ENCODE measurements around the gene SLC25A23.

The SLC25A23 gene

DNA sequence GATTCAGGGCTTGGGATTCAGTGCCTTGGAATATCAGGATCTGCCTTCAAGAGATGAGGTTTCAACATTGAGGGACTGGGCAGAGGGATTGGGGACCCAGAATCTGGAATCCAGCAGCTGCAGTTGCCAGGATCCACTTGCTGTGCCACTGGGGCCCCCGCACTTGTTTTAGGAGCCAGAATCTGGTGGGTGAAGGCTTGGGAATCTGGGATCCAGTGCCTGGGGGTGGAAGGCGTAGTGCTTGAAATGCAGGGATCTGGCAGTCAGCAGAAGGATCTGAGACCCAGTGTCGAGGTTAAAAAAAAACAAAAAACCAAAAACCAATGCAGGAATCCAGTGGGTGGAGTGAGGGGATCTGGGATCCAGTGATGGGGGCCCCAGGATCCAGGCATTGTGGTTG lies 18.7 kb downstream of the SLC25A23 start:
- H2AFZ ChIP-seq (ENCODE audit: low read length), result no peak overlapping the region
- no peaks in the 10 kb centered on the region for H3K9me2 ChIP-seq (replicated peaks; ENCODE audit: low read depth, low read length)
- H3K36me3 ChIP-seq (ENCODE audit: insufficient read depth, low read length), result no peaks in the 10 kb centered on the region
- no peaks in the 10 kb centered on the region for H4K20me1 ChIP-seq (ENCODE audit: insufficient read depth, low read length, poor library complexity, severe bottlenecking)
- no peak overlapping the region for H3K4me3 ChIP-seq (ENCODE audit: low read length, poor library complexity, severe bottlenecking)
- TF ChIP-seq, protein P1, sequence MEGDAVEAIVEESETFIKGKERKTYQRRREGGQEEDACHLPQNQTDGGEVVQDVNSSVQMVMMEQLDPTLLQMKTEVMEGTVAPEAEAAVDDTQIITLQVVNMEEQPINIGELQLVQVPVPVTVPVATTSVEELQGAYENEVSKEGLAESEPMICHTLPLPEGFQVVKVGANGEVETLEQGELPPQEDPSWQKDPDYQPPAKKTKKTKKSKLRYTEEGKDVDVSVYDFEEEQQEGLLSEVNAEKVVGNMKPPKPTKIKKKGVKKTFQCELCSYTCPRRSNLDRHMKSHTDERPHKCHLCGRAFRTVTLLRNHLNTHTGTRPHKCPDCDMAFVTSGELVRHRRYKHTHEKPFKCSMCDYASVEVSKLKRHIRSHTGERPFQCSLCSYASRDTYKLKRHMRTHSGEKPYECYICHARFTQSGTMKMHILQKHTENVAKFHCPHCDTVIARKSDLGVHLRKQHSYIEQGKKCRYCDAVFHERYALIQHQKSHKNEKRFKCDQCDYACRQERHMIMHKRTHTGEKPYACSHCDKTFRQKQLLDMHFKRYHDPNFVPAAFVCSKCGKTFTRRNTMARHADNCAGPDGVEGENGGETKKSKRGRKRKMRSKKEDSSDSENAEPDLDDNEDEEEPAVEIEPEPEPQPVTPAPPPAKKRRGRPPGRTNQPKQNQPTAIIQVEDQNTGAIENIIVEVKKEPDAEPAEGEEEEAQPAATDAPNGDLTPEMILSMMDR (conservative IDR thresholded peaks at IDR 0.05; ENCODE audit: low read length), result no peak
- TF ChIP-seq EZH2phosphoT487 (IDR thresholded peaks at IDR 0.05; ENCODE audit: borderline replicate concordance), result no peak
- H3K9me3 ChIP-seq (ENCODE audit: insufficient read depth, low read depth, low read length), result no peaks in the 10 kb centered on the region
- H3K4me2 ChIP-seq (ENCODE audit: low read depth, low read length, poor library complexity, severe bottlenecking), result no peak overlapping the region
- H3K9ac ChIP-seq (ENCODE audit: low read depth, low read length, poor library complexity, severe bottlenecking), result no peak overlapping the region
- no peaks in the 10 kb centered on the region for H3F3A ChIP-seq (ENCODE audit: low read depth)
- no peaks in the 10 kb centered on the region for H3K79me2 ChIP-seq (ENCODE audit: insufficient read depth, low read length)
- H3K4me1 ChIP-seq (ENCODE audit: insufficient read depth, low read length, poor library complexity, severe bottlenecking), result no peaks in the 10 kb centered on the region
- H3K27me3 ChIP-seq (ENCODE audit: insufficient read depth, low read length, poor library complexity, severe bottlenecking), result no peaks in the 10 kb centered on the region

DNA sequence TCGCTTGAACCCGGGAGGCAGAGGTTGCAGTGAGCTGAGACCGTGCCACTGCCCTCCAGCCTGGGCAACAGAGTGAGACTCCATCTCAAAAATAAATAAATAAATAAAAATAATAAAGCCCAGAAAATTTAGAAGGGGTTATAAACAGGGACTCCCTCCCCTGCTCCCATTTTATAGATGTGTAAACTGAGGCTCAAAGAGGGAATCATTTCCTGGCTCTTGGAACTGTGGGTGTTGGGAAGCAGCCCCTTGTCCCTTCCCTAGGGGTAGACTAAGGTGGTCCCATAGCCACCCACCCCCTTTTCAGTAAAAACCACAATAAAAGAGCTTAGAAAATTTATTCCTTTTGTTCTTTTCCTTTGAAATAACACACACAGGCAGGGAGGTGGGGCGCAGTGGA lies 19.8 kb downstream of the SLC25A23 start:
- H3F3A ChIP-seq (ENCODE audit: low read depth), result no peaks in the 10 kb centered on the region
- H3K36me3 ChIP-seq (ENCODE audit: insufficient read depth, low read length), result no peaks in the 10 kb centered on the region
- H3K79me2 ChIP-seq (ENCODE audit: insufficient read depth, low read length), result no peaks in the 10 kb centered on the region
- no peak overlapping the region for H3K4me3 ChIP-seq (ENCODE audit: low read length, poor library complexity, severe bottlenecking)
- no peaks in the 10 kb centered on the region for H3K9me2 ChIP-seq (replicated peaks; ENCODE audit: low read depth, low read length)
- no peak overlapping the region for H2AFZ ChIP-seq (ENCODE audit: low read length)
- TF ChIP-seq, protein P1 (conservative IDR thresholded peaks at IDR 0.05; ENCODE audit: low read length), result no peak
- TF ChIP-seq EZH2phosphoT487 (IDR thresholded peaks at IDR 0.05; ENCODE audit: borderline replicate concordance), result no peak
- no peaks in the 10 kb centered on the region for H3K27me3 ChIP-seq (ENCODE audit: insufficient read depth, low read length, poor library complexity, severe bottlenecking)
- H3K4me1 ChIP-seq (ENCODE audit: insufficient read depth, low read length, poor library complexity, severe bottlenecking), result no peaks in the 10 kb centered on the region
- no peak overlapping the region for H3K4me2 ChIP-seq (ENCODE audit: low read depth, low read length, poor library complexity, severe bottlenecking)
- no peak overlapping the region for H3K9ac ChIP-seq (ENCODE audit: low read depth, low read length, poor library complexity, severe bottlenecking)
- H3K9me3 ChIP-seq (ENCODE audit: insufficient read depth, low read depth, low read length), result no peaks in the 10 kb centered on the region
- H4K20me1 ChIP-seq (ENCODE audit: insufficient read depth, low read length, poor library complexity, severe bottlenecking), result no peaks in the 10 kb centered on the region

DNA sequence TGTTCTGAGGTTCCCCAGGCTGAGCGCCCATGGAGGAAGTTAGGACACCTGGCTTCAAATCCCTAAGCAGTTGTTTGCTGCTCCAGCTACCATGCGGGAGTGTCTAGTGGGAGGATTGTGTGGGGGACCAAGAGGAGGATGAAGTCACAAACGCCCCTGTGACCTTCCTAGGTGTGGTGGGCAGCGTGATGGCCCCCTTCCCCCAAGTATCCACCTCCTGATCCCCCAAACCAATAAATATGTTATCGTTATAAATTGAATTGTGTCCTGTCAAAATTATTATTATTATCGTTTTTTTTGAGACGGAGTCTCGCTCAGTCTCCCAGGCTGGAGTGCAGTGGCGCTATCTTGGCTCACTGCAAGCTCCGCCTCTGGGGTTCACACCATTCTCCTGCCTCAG lies 25.9 kb downstream of the SLC25A23 start, which contains the start of gene SLC25A41:
Gene SLC25A41, minus strand, starts transcription at position 101 of the 400 bp plus-strand sequence. Its CDS starts 70 bp downstream, at position 31.
- Histone ChIP-seq H2AFZ (ENCODE audit: low read length) (no peak within 1 kb of the TSS), H3K4me3 (ENCODE audit: low read length, poor library complexity, severe bottlenecking) (no peak within 1 kb of the TSS), H3K4me2 (ENCODE audit: low read depth, low read length, poor library complexity, severe bottlenecking) (no peak within 1 kb of the TSS), H3K79me2 (ENCODE audit: insufficient read depth, low read length) (no peaks in the 10 kb centered on the region), H3K9me3 (ENCODE audit: insufficient read depth, low read depth, low read length) (no peaks in the 10 kb centered on the region), H3K27me3 (ENCODE audit: insufficient read depth, low read length, poor library complexity, severe bottlenecking) (no peaks in the 10 kb centered on the region), H3K36me3 (ENCODE audit: insufficient read depth, low read length) (no peaks in the 10 kb centered on the region), H3F3A (ENCODE audit: low read depth) (no peaks in the 10 kb centered on the region), H3K9ac (ENCODE audit: low read depth, low read length, poor library complexity, severe bottlenecking) (no peak within 1 kb of the TSS), H3K9me2 (replicated peaks; ENCODE audit: low read depth, low read length) (no peaks in the 10 kb centered on the region), H4K20me1 (ENCODE audit: insufficient read depth, low read length, poor library complexity, severe bottlenecking) (no peaks in the 10 kb centered on the region), H3K4me1 (ENCODE audit: insufficient read depth, low read length, poor library complexity, severe bottlenecking) (peaks cover 5% of the 10 kb centered on the region)
- TF ChIP-seq, protein P1 (conservative IDR thresholded peaks at IDR 0.05; ENCODE audit: low read length), result no peak
- no peak for TF ChIP-seq EZH2phosphoT487 (IDR thresholded peaks at IDR 0.05; ENCODE audit: borderline replicate concordance)
